HepG2 (cell line): ENCODE results near the gene TCN2. TPM values are rescaled to one million over a fixed set of nuclear protein-coding genes. Genes with fewer than 3 reads are reported as not detected.
A peak's percentile ranks its signal among the peaks of the same experiment; 100 is the strongest.

Experiments
- AKAP8 ChIP-seq: sonication (generic); formaldehyde crosslinking; IDR thresholded peaks from 2 replicates; pipeline ENCODE4 v1.5.1; 2020; ENCODE audit warnings: mild to moderate bottlenecking, missing genetic modification reagents
- BCL6 ChIP-seq: IDR thresholded peaks from 2 replicates; pipeline ENCODE4 v1.6.1; 2016; ENCODE audit warnings: missing genetic modification reagents, missing compliant biosample characterization
- BRCA1 ChIP-seq: sonication (generic); formaldehyde crosslinking; IDR thresholded peaks from 2 replicates; pipeline ENCODE4 v1.4.0; 2020; ENCODE audit warnings: missing genetic modification reagents
- GABPB1 ChIP-seq: IDR thresholded peaks from 2 replicates; pipeline ENCODE4 v1.6.1; 2016; ENCODE audit warnings: mild to moderate bottlenecking, missing genetic modification reagents, moderate library complexity, missing compliant biosample characterization
- MTF1 ChIP-seq: sonication (generic); formaldehyde crosslinking; IDR thresholded peaks from 2 replicates; pipeline ENCODE4 v1.5.0; 2020; ENCODE audit warnings: missing genetic modification reagents
- NR2F2 ChIP-seq: IDR thresholded peaks from 2 replicates; pipeline ENCODE4 v1.6.1; 2012; ENCODE audit warnings: low read depth, inconsistent platforms, borderline replicate concordance
- RELA ChIP-seq: sonication (generic); formaldehyde crosslinking; IDR thresholded peaks from 2 replicates; pipeline ENCODE4 v1.4.0; 2020; ENCODE audit warnings: missing genetic modification reagents
- SALL1 ChIP-seq: sonication (generic); formaldehyde crosslinking; IDR thresholded peaks from 2 replicates; pipeline ENCODE4 v1.8.0; 2022; ENCODE audit warnings: mild to moderate bottlenecking, missing genetic modification reagents
- SOX5 ChIP-seq: IDR thresholded peaks from 2 replicates; pipeline ENCODE4 v1.6.1; 2016; ENCODE audit warnings: borderline replicate concordance
- SRSF9 ChIP-seq: fragments of 200-400 bp; formaldehyde crosslinking; IDR thresholded peaks from 2 replicates; pipeline ENCODE4 v1.6.1; 2018; ENCODE audit warnings: borderline replicate concordance, mild to moderate bottlenecking, low read depth, low read length; ENCODE audit not compliant: insufficient read depth, poor library complexity, severe bottlenecking
- ZC3H13 ChIP-seq: sonication (generic); formaldehyde crosslinking; IDR thresholded peaks from 2 replicates; pipeline ENCODE4 v1.8.1; 2023; ENCODE audit warnings: mild to moderate bottlenecking, missing genetic modification reagents, moderate library complexity
- ZIK1 ChIP-seq: sonication (generic); formaldehyde crosslinking; IDR thresholded peaks from 2 replicates; pipeline ENCODE4 v1.5.0; 2020; ENCODE audit warnings: mild to moderate bottlenecking, low read depth, missing genetic modification reagents, borderline replicate concordance
- ZNF570 ChIP-seq: sonication (generic); formaldehyde crosslinking; IDR thresholded peaks from 2 replicates; pipeline ENCODE4 v1.4.0; 2020; ENCODE audit warnings: mild to moderate bottlenecking, missing genetic modification reagents, borderline replicate concordance
- ZNF709 ChIP-seq: sonication (generic); formaldehyde crosslinking; IDR thresholded peaks from 2 replicates; pipeline ENCODE4 v1.5.0; 2020; ENCODE audit warnings: mild to moderate bottlenecking, missing genetic modification reagents
- ZSCAN20 ChIP-seq: sonication (generic); formaldehyde crosslinking; IDR thresholded peaks from 2 replicates; pipeline ENCODE4 v1.4.0; 2020; ENCODE audit warnings: missing genetic modification reagents, mild to moderate bottlenecking, borderline replicate concordance
- polyA plus RNA-seq, 8 experiments: library from polyadenylated mRNA; depleted of rRNA in 3 of 8; stranded (reverse) in 7 of 8; unstranded in 1 of 8; fragments of >200 nt; fragmentation: Illumina TruSeq in 4 of 8; extraction: Trizol in 4 of 8; gene quantifications; 2 replicates each; pipeline versions ENCODE4 v1.2.1 to v1.2.3, GENCODE V29; 2011 to 2016; ENCODE audit warnings: low read depth in 4 of 8, missing spikeins in 1 of 8, mixed read lengths in 1 of 8; ENCODE audit not compliant: insufficient read depth in 1 of 8
- total RNA-seq, 5 experiments: library from RNA; depleted of rRNA; stranded (reverse); fragments of >200 nt; fragmentation: Illumina TruSeq; extraction: Trizol; gene quantifications; 2 replicates each; pipeline ENCODE4 v1.2.3, GENCODE V29; 2016; ENCODE audit warnings: low read depth in 1 of 5
- TF ChIP-seq, protein P1 (sequence below): sonication (generic); formaldehyde crosslinking; IDR thresholded peaks from 2 replicates; pipeline ENCODE4 v1.4.0; 2020; ENCODE audit warnings: mild to moderate bottlenecking, missing genetic modification reagents
- TF ChIP-seq, protein P2 (sequence below): sonication (generic); formaldehyde crosslinking; conservative IDR thresholded peaks from 2 replicates; pipeline ENCODE4 v1.4.0; 2020; ENCODE audit warnings: missing genetic modification reagents
- TF ChIP-seq, protein P3 (sequence below): sonication (generic); formaldehyde crosslinking; IDR thresholded peaks from 2 replicates; pipeline ENCODE4 v1.4.0; 2020; ENCODE audit warnings: mild to moderate bottlenecking, missing genetic modification reagents
- TF ChIP-seq, protein P4 (sequence below): sonication (generic); formaldehyde crosslinking; IDR thresholded peaks from 2 replicates; pipeline ENCODE4 v1.5.0; 2020; ENCODE audit warnings: missing genetic modification reagents
- TF ChIP-seq, protein P5 (sequence below): sonication (generic); formaldehyde crosslinking; IDR thresholded peaks from 2 replicates; pipeline ENCODE4 v1.5.1; 2020; ENCODE audit warnings: mild to moderate bottlenecking, missing genetic modification reagents, moderate library complexity

TCN2 gene
- total and polyA plus RNA-seq, 2 of the 13 experiments (the other 11 are each of a cell fraction or from before 2014, with no cell fraction given), result 0.29 to 0.31 TPM

DNA sequence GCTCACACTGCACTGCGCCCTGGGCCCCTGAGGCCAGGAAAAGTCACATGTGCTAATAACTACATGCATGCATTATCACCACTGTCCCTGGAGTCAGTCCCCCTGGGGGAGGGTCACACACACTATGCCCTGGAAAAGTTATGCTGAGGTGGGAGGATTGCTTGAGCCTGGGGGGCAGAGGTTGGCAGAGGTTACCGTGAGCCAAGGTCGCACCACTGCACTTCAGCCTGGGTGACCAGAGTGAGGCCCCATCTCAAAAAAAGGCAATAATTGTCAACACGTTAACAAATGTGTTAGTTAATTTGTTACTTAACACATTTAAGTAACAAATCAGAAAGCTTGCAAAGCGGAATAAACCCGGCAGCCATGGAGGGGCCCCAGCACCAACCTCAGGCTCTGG, 47.1 kb upstream of the TCN2 start (continued):
- TF ChIP-seq ZC3H13 (CRISPR knock-in tag) (no peak), ZSCAN20 (CRISPR knock-in tag) (no peak), NR2F2 (peak; percentile 54; the same call in 1 of the 2 replicates), SRSF9 (no peak), RELA (CRISPR knock-in tag) (no peak), ZIK1 (CRISPR knock-in tag) (no peak), AKAP8 (CRISPR knock-in tag) (no peak), GABPB1 (CRISPR knock-in tag) (no peak), SOX5 (CRISPR knock-in tag) (0 out of 2 replicates have a peak, but pooled peaks have one; percentile 12), ZNF709 (no peak), ZNF570 (CRISPR knock-in tag) (no peak), MTF1 (CRISPR knock-in tag) (no peak), BRCA1 (CRISPR knock-in tag) (no peak), BCL6 (CRISPR knock-in tag) (peak; percentile 28; the same call in 1 of the 2 replicates), SALL1 (CRISPR knock-in tag) (peak; percentile 87)
- TF ChIP-seq, protein P1, sequence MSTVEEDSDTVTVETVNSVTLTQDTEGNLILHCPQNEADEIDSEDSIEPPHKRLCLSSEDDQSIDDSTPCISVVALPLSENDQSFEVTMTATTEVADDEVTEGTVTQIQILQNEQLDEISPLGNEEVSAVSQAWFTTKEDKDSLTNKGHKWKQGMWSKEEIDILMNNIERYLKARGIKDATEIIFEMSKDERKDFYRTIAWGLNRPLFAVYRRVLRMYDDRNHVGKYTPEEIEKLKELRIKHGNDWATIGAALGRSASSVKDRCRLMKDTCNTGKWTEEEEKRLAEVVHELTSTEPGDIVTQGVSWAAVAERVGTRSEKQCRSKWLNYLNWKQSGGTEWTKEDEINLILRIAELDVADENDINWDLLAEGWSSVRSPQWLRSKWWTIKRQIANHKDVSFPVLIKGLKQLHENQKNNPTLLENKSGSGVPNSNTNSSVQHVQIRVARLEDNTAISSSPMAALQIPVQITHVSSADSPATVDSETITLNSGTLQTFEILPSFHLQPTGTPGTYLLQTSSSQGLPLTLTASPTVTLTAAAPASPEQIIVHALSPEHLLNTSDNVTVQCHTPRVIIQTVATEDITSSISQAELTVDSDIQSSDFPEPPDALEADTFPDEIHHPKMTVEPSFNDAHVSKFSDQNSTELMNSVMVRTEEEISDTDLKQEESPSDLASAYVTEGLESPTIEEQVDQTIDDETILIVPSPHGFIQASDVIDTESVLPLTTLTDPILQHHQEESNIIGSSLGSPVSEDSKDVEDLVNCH, result no peak
- TF ChIP-seq, protein P2, sequence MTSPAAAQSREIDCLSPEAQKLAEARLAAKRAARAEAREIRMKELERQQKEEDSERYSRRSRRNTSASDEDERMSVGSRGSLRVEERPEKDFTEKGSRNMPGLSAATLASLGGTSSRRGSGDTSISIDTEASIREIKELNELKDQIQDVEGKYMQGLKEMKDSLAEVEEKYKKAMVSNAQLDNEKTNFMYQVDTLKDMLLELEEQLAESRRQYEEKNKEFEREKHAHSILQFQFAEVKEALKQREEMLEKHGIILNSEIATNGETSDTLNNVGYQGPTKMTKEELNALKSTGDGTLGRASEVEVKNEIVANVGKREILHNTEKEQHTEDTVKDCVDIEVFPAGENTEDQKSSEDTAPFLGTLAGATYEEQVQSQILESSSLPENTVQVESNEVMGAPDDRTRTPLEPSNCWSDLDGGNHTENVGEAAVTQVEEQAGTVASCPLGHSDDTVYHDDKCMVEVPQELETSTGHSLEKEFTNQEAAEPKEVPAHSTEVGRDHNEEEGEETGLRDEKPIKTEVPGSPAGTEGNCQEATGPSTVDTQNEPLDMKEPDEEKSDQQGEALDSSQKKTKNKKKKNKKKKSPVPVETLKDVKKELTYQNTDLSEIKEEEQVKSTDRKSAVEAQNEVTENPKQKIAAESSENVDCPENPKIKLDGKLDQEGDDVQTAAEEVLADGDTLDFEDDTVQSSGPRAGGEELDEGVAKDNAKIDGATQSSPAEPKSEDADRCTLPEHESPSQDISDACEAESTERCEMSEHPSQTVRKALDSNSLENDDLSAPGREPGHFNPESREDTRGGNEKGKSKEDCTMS (CRISPR knock-in tag), result no peak
- TF ChIP-seq, protein P3, sequence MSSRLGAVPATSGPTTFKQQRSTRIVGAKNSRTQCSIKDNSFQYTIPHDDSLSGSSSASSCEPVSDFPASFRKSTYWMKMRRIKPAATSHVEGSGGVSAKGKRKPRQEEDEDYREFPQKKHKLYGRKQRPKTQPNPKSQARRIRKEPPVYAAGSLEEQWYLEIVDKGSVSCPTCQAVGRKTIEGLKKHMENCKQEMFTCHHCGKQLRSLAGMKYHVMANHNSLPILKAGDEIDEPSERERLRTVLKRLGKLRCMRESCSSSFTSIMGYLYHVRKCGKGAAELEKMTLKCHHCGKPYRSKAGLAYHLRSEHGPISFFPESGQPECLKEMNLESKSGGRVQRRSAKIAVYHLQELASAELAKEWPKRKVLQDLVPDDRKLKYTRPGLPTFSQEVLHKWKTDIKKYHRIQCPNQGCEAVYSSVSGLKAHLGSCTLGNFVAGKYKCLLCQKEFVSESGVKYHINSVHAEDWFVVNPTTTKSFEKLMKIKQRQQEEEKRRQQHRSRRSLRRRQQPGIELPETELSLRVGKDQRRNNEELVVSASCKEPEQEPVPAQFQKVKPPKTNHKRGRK (CRISPR knock-in tag), result no peak
- TF ChIP-seq, protein P4, sequence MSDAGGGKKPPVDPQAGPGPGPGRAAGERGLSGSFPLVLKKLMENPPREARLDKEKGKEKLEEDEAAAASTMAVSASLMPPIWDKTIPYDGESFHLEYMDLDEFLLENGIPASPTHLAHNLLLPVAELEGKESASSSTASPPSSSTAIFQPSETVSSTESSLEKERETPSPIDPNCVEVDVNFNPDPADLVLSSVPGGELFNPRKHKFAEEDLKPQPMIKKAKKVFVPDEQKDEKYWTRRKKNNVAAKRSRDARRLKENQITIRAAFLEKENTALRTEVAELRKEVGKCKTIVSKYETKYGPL (CRISPR knock-in tag), result no peak
- TF ChIP-seq, protein P5, sequence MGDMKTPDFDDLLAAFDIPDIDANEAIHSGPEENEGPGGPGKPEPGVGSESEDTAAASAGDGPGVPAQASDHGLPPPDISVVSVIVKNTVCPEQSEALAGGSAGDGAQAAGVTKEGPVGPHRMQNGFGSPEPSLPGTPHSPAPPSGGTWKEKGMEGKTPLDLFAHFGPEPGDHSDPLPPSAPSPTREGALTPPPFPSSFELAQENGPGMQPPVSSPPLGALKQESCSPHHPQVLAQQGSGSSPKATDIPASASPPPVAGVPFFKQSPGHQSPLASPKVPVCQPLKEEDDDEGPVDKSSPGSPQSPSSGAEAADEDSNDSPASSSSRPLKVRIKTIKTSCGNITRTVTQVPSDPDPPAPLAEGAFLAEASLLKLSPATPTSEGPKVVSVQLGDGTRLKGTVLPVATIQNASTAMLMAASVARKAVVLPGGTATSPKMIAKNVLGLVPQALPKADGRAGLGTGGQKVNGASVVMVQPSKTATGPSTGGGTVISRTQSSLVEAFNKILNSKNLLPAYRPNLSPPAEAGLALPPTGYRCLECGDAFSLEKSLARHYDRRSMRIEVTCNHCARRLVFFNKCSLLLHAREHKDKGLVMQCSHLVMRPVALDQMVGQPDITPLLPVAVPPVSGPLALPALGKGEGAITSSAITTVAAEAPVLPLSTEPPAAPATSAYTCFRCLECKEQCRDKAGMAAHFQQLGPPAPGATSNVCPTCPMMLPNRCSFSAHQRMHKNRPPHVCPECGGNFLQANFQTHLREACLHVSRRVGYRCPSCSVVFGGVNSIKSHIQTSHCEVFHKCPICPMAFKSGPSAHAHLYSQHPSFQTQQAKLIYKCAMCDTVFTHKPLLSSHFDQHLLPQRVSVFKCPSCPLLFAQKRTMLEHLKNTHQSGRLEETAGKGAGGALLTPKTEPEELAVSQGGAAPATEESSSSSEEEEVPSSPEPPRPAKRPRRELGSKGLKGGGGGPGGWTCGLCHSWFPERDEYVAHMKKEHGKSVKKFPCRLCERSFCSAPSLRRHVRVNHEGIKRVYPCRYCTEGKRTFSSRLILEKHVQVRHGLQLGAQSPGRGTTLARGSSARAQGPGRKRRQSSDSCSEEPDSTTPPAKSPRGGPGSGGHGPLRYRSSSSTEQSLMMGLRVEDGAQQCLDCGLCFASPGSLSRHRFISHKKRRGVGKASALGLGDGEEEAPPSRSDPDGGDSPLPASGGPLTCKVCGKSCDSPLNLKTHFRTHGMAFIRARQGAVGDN (CRISPR knock-in tag), result peak; percentile 54
